SIG-M5 treated with dmso at 0.1 percent for 504 hours (cell line): ENCODE measurements around the gene OLFM4.
"Not testable (repeated sequence)": the region's sequence is repeated elsewhere in the genome, so short reads cannot be mapped to it uniquely, and the experiment has no call there.

Experiments
- DNase-seq: peaks from one replicate; lab custom pipeline; 2025; ENCODE audit not compliant: unreplicated experiment; lab: John Stamatoyannopoulos, UW

OLFM4 gene

GRCh38 chr13:53014018-53014417, 14.6 kb upstream of the OLFM4 start:
- DNase-seq: not testable (repeated sequence)

GRCh38 chr13:53014495-53015443, 13.8 kb upstream of the OLFM4 start:
- no peak for DNase-seq

DNA sequence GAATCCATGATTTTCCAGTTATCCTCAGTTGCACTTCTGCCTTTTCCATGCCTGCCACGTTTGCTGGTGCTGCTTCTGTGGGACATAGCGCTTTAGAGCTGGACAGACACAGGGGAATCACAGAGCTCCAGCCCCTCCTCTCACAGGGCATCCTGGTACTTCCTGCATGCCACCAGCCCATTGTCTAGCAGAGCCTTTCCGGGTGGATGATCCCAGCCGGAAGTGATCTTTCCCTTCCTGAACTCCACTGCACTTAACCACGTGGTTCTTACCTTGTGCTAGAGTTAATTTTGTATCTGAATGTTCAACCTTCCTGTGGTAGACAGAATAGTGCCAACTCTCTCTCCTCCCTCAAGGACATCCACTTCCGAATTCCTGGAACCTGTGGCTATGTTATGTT, 12.6 kb upstream of the OLFM4 start:
- DNase-seq: no peak

- no peak for DNase-seq
These were observed 11.1 kb upstream of the OLFM4 start for GRCh38 chr13:53017433-53017970.

GRCh38 chr13:53018690-53019647, 9.6 kb upstream of the OLFM4 start:
- no peak for DNase-seq

DNA sequence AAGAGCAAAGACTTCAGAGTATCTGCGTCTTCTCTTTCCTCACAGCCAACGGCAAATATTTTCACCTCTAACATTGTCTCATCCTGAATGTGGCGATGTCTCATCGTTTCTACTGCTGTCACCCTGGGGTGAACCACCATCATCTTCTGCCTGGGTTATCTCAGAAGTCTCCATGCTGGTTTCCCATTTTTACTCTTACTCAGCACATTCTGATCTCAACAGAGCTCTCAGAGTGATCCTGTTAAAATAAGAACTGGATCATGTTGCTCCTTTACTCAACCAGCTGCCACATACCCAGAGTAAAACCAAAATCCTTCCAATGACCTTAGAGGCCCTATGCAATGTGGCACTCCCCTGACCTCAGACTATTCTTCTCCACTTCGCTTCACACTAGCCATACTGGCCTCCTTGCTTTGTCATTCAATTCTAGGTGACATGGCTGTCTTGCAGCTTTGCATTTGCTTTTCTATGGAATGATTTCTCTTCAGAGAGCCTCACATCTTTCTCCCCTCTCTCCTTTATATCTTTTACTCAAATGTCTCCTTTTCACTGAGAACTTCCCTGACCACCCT, 7.8 kb upstream of the OLFM4 start:
- no peak for DNase-seq

DNA sequence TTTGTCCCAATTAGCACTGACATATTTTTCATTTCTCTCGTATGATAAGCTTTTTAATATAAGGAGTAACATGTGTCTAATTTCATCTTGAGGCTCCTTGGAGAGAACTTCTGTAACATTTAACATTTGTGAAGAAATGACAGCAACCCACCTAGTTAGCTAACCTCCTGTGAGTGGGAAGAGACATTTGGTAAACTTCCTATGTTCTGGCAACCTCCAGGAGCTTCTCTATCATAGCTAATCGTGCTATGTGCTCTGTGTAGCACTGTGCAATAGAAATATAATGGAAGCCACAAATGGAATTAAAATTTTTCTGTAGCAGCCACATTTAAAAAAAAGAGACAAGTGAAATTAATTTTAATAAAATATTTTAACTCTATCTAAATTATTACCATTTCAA, 5.4 kb upstream of the OLFM4 start:
- no peak for DNase-seq

DNA sequence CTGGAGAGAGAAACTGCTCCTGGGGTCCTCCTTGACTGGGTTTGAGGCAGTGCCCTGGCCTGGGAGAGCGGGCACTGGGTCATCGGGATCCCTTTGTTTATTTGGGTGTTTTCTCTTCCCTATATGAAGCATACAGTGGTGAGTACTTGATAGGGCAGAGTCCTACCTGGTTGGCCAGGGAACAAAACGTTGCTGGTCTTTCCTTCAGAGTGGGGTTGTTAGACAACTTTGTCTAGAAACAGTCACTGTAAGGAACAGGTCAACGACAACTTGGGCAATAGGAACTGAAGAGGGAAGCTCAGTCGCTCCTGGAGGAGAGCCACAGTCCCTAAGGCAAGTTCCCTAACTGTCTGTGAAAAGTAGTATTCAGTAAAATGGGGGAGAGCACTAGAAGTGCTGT, 550 bp upstream of the OLFM4 start:
- no peak for DNase-seq

GRCh38 chr13:53032849-53033248, 4.2 kb downstream of the OLFM4 start:
- no peak for DNase-seq

GRCh38 chr13:53038993-53039392, 10.4 kb downstream of the OLFM4 start:
- no peak for DNase-seq

- DNase-seq: no peak
These were observed 13.4 kb downstream of the OLFM4 start for GRCh38 chr13:53041968-53042516.

DNA sequence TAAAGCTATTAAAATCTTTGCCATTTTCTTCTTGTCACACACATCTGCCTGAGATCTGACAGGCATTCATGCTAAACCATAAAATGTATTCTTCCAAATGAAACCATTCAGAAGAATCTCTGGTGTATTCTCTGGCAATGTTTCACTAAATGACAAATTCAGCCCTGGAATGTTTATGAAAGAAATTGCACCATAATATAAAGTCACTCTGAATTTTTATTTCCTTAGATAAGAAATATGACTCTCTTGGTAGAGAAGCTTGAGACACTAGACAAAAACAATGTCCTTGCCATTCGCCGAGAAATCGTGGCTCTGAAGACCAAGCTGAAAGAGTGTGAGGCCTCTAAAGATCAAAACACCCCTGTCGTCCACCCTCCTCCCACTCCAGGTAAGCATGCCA, 14.3 kb downstream of the OLFM4 start:
- no peak for DNase-seq

GRCh38 chr13:53043398-53043797, 14.8 kb downstream of the OLFM4 start:
- DNase-seq: no peak

- no peak for DNase-seq
These were observed 16.6 kb downstream of the OLFM4 start for GRCh38 chr13:53045189-53045588.

DNA sequence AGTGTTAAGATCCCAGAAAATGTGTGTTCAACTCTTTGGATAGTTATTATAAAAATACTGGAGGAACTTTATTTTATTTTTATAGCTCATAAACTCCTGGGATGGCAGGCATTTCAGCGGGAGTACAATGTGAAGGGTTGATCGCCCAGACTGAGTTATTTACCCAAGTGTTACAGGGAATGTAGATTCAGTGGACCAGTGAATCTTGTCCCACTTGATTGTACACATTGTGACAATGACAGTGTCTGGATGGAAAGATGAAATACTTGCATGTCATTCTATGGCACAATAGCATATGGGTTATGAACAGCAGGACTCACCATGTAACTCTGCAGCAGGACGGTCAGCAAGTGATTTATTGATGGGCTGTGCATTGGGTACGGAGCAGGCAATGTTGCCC, 20.3 kb downstream of the OLFM4 start:
- DNase-seq: no peak

DNA sequence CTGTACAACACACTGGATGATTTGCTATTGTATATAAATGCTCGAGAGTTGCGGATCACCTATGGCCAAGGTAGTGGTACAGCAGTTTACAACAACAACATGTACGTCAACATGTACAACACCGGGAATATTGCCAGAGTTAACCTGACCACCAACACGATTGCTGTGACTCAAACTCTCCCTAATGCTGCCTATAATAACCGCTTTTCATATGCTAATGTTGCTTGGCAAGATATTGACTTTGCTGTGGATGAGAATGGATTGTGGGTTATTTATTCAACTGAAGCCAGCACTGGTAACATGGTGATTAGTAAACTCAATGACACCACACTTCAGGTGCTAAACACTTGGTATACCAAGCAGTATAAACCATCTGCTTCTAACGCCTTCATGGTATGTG, 21.5 kb downstream of the OLFM4 start:
- DNase-seq: no peak

DNA sequence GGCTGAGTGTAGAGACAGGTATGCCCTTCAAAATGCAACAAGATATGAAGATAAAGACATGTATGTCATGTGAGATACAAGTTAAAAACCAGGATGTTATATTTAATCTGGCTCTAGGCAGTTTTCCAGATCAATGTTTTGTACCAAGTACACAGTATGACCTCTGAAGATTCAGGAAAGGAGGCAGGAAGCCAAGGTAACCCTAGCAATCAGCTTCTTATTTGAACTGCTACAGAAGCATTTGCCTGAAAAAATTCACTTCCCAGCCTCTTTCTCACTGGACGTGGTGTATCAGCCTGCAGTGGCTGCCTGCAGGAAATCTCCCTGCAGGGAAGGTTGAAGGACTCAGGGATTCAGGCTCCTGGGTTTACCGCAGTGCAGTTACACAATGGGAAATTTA, 24.1 kb downstream of the OLFM4 start:
- DNase-seq: no peak

DNA sequence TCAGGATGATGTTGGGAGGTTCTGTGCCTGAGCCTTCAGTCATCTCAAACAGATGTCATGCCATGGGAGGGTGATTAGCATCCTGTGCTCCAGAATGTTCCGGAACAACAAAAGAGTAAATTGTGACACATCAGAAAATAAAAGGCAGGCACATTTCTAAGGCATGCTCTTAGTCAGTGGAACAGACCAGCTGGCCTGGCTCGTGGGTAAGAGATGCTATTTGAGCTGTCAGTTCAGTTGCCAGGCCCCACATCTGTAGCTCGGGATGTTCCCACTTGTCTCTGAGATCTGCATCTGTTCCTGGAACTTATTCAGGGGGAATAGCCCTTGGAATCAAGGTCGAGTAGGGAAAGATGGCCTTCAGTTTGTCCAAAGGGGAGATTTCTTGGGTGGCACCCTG, 26.0 kb downstream of the OLFM4 start:
- DNase-seq: no peak

- DNase-seq: no peak
These were observed 29.6 kb downstream of the OLFM4 start for GRCh38 chr13:53058065-53058679.

DNA sequence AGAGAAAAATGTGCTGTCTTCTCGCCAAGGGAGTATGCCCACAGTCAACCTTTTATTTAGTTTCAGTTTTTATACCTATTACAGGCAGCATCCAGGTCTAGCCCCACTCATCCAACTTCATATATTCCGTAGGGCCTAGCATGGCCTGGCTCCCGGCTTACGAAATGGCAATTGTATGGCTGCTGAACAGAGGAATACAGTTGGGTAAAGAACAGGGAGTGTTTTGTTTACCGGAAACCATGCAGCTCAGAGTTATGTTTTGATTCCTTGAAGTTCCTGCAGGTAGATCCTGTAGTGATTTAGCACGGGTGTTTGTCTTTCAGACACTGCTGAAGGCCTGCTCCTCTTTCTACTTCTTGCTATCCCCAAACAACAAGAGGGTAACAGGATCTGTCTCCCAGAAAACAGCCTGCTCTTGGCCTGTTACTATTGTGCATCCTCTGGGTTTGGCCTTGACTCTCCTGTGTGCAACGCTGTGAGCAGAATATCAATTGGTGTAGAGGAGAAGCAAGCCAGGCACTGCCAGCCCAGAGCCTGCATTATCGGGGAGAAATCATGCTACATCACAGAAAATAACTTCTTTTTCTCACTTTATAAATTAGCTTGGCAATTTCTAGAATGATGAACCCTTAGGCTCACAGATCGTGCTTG, 32.4 kb downstream of the OLFM4 start:
- no peak for DNase-seq
